ENCODE measurements around the gene CABP4. TPM values are rescaled to one million over a fixed set of nuclear protein-coding genes. Genes with fewer than 3 reads are reported as not detected.
A peak's percentile ranks its signal among the peaks of the same experiment; 100 is the strongest.

CABP4 gene
- total RNA-seq, 1 experiment from 2014 or later, result not detected

- POLR2A ChIA-PET, result no interaction called here
- H3K4me3 Mint-ChIP-seq, result peak overlapping the region; percentile 22; the same call in 1 of the 2 replicates
- peak; percentile 89 for ATAC-seq
Observed at GRCh38 chr11:67409781-67410368, 45.3 kb upstream of the CABP4 start.

GRCh38 chr11:67410369-67410831 lies 44.8 kb upstream of the CABP4 start:
- DNase-seq (ENCODE audit: low spot score) (no peak), ATAC-seq (no peak)
- no peak for TF ChIP-seq ZNF121 (CRISPR knock-in tag; IDR thresholded peaks at IDR 0.05)
- TF ChIP-seq FOXP1 (CRISPR knock-in tag; IDR thresholded peaks at IDR 0.05; ENCODE audit: borderline replicate concordance), result 0 out of 2 replicates have a peak, but pooled peaks have one; percentile 12
- TF ChIP-seq ZSCAN18 (CRISPR knock-in tag; IDR thresholded peaks at IDR 0.05), result no peak
- TF ChIP-seq TEAD4 (CRISPR knock-in tag; IDR thresholded peaks at IDR 0.05), result no peak
- H3K27me3 Mint-ChIP-seq (ENCODE audit: low read depth), result peaks cover 21% of the 10 kb centered on the region
- CTCF ChIA-PET, result no interaction called here
- no peak overlapping the region for H3K27ac Mint-ChIP-seq
- 0 out of 2 replicates have a peak overlapping the region, but pooled peaks have one; percentile 22 for H3K4me3 Mint-ChIP-seq
- peaks cover 16% of the 10 kb centered on the region for H3K4me1 Mint-ChIP-seq
- H3K36me3 Mint-ChIP-seq, result no peaks in the 10 kb centered on the region
- no peaks in the 10 kb centered on the region for H3K9me3 Mint-ChIP-seq
- POLR2A ChIA-PET, result no interaction called here

More at GRCh38 chr11:67409781-67410368, 45.3 kb upstream of the CABP4 start:
- H3K9me3 Mint-ChIP-seq, result no peaks in the 10 kb centered on the region
- TF ChIP-seq SP1 (CRISPR knock-in tag; conservative IDR thresholded peaks at IDR 0.05) (peak; percentile 47; the same call in 1 of the 2 replicates), MYBL2 (CRISPR knock-in tag; IDR thresholded peaks at IDR 0.05) (no peak), NFYB (CRISPR knock-in tag; conservative IDR thresholded peaks at IDR 0.05; ENCODE audit: low read depth) (peak; percentile 57; the same call in 1 of the 2 replicates), FOXK1 (CRISPR knock-in tag; IDR thresholded peaks at IDR 0.05) (peak; percentile 91), FOXP1 (CRISPR knock-in tag; IDR thresholded peaks at IDR 0.05; ENCODE audit: borderline replicate concordance) (0 out of 2 replicates have a peak, but pooled peaks have one; percentile 65)
- H3K4me1 Mint-ChIP-seq, result peaks cover 16% of the 10 kb centered on the region
- H3K36me3 Mint-ChIP-seq, result no peaks in the 10 kb centered on the region
- H3K27me3 Mint-ChIP-seq (ENCODE audit: low read depth), result peaks cover 21% of the 10 kb centered on the region
- H3K27ac Mint-ChIP-seq, result no peak overlapping the region; the same call in 1 of the 2 replicates
- peak; percentile 85 for DNase-seq (ENCODE audit: low spot score)
- CTCF ChIA-PET, result no interaction called here

GRCh38 chr11:67410984-67411784 lies 44.0 kb upstream of the CABP4 start:
- CTCF ChIA-PET, result no interaction called here
- no peak overlapping the region for H3K27ac Mint-ChIP-seq
- H3K36me3 Mint-ChIP-seq, result no peaks in the 10 kb centered on the region
- no peaks in the 10 kb centered on the region for H3K9me3 Mint-ChIP-seq
- POLR2A ChIA-PET, result no interaction called here
- ATAC-seq (no peak), DNase-seq (ENCODE audit: low spot score) (no peak)
- H3K4me3 Mint-ChIP-seq, result no peak overlapping the region
- H3K4me1 Mint-ChIP-seq, result peaks cover 19% of the 10 kb centered on the region
- peaks cover 21% of the 10 kb centered on the region for H3K27me3 Mint-ChIP-seq (ENCODE audit: low read depth)
- TF ChIP-seq ESRRA (CRISPR knock-in tag; IDR thresholded peaks at IDR 0.05; ENCODE audit: borderline replicate concordance) (no peak), ZNF121 (CRISPR knock-in tag; IDR thresholded peaks at IDR 0.05) (no peak), USF1 (CRISPR knock-in tag; IDR thresholded peaks at IDR 0.05) (no peak), TEAD4 (CRISPR knock-in tag; IDR thresholded peaks at IDR 0.05) (no peak), MAX (CRISPR knock-in tag; IDR thresholded peaks at IDR 0.05) (no peak), EMX1 (CRISPR knock-in tag; IDR thresholded peaks at IDR 0.05) (no peak), ZNF532 (CRISPR knock-in tag; IDR thresholded peaks at IDR 0.05; ENCODE audit: borderline replicate concordance) (no peak), ZMAT4 (CRISPR knock-in tag; IDR thresholded peaks at IDR 0.05) (no peak), ELF4 (CRISPR knock-in tag; IDR thresholded peaks at IDR 0.05; ENCODE audit: low read depth) (no peak), E2F4 (CRISPR knock-in tag; IDR thresholded peaks at IDR 0.05; ENCODE audit: borderline replicate concordance, low read depth) (no peak), ZNF281 (CRISPR knock-in tag; IDR thresholded peaks at IDR 0.05) (no peak), CBFB (CRISPR knock-in tag; IDR thresholded peaks at IDR 0.05; ENCODE audit: low read depth) (no peak)
